ENCODE measurements around the gene LTA4H. TPM values are rescaled to one million over a fixed set of nuclear protein-coding genes. Genes with fewer than 3 reads are reported as not detected.
"Not testable (repeated sequence)": the region's sequence is repeated elsewhere in the genome, so short reads cannot be mapped to it uniquely, and the experiment has no call there.

The LTA4H gene
- polyA plus RNA-seq, 10 donors, result 65.0 to 88.5 (median 73.9) TPM

DNA sequence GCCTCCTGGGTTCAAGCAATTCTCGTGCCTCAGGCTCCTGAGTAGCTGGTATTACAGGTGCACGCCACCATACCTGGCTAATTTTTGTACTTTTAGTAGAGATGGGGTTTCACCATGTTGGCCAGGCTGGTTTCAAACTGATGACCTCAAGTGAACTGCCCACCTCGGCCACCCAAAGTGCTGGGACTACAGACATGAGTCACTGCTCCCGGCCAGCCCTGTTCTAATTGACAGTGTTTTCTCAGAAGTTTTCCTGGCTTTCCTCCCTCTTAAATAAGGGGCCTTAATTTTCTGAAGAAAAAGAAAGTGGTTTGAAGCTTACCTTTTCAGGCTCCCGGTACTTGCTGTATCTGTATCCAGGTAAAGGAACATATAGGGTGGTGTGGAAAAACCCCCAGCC lies 40.9 kb downstream of the LTA4H start:
- no peak for DNase-seq

GRCh38 chr12:95993907-95994306 lies 41.5 kb downstream of the LTA4H start:
- no peak for DNase-seq

GRCh38 chr12:95990136-95990535 lies 45.3 kb downstream of the LTA4H start:
- no peak for DNase-seq

GRCh38 chr12:95989504-95990123 lies 45.8 kb downstream of the LTA4H start:
- no peak for DNase-seq

DNA sequence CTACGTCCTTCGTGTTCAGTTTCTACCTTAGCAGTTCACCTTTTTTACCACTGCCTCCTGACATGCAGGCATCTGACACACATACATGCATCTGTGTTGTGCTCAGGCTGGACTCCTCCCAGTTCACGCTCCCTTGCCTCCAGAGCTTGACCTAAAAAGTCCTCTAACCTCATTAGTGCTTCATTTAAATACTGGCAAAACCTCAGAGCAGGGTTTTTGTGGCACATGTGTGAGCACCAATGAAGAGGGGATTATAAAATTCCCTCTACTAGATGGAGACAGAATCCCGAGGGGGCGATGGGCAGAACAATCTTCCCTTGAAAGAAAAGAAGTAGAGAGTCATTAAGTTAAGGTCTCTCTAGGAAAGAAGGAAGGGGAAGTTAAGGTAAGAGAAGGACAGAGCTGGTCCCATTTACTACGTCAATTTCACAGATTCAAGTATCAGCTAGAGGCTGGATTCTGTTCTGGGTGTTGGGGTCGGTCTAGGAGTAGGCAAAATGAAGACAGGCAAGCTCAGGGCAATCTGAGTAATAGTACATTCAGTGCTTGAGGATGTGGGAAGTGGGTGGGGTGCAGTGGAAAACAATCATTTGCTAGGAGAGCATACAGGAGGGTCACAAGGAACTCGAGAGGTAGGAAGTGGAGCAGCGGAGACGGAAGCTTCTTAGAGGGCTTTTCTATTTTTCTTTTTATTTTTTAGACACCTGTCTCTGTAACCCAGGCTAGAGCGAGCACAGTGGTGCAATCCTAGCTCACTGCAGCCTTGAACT lies 46.7 kb downstream of the LTA4H start:
- no peak for DNase-seq

DNA sequence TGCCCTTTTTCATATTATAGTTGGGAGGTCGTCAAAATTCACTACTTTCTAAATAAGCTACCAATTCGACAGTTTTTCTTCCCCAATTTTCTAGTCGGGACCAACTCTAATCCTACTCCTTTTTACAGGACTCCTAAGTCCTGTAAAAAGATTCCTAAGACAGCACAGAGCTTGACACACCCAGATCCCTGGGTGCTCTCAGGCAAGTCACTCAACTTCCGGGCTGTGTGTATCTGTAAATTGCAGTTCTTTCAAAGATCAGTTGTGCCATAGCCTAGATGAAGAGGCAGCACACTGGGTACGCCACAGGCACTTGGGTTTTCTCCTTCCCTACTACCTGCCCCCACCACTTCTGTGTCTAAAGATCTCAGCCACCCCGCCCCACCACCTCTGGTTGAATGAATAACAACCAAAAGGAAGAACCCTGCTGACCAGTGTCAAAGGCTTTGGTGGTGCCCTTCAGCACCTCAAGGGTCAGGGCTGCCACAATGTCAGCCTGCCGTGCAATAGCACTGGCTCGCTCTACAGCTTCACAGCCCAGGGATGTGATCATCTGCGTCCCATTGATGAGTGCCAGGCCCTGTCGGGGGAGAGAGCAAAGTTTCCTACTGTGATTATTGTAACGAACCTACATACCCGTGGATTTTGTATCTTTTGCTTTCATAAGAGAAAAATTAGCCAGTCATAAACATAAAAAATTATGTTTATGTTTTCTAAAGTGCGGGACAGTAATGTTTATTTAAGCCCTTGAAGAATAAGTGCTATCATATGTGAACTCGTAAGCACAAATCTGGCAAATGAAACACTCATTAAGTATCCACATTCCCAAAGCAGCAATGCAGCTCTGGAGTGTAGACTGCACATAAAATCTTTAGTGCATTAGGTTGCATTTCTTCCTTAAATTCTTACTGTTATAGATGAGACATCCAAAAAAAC lies 48.5 kb downstream of the LTA4H start:
- DNase-seq, result peak in 1 of 3 donors; percentile 22

GRCh38 chr12:95984682-95985081 lies 50.7 kb downstream of the LTA4H start:
- DNase-seq, result no peak

- DNase-seq, result no peak
Measured at GRCh38 chr12:95982602-95983001, 52.8 kb downstream of the LTA4H start.

- DNase-seq, result no peak
Measured at GRCh38 chr12:95980437-95980836, 55.0 kb downstream of the LTA4H start.

- DNase-seq, result no peak
Measured at GRCh38 chr12:95978774-95979173, 56.6 kb downstream of the LTA4H start.

- no peak for DNase-seq
Measured at GRCh38 chr12:95978351-95978750, 57.0 kb downstream of the LTA4H start.

DNA sequence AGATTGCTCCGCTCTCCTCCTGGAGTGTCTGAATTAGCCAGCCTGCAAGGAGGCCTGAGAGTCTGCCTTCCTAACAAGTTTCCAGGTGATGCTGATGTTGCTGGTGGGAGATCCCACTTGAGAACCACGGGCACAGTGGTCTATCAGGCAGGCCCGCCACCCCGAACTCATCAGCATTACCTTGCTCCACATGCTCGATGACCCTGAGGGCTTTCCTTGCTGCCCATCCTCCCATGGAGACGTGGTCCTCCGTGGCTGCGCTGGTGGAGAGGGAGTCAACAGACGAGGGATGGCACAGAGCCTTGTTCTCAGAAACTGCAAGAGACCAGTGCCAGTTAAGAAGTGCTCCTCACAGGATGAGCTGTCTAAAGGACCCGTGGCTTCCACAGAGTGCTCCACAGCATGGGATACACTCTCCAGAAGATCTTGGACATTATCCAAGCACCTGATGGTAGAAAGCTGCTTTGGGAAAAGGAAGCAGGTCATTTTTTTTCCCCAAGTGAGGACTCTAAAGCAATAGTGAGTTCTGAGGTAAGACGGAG lies 57.6 kb downstream of the LTA4H start:
- DNase-seq, result no peak

- no peak for DNase-seq
Measured at GRCh38 chr12:95976416-95976832, 59.0 kb downstream of the LTA4H start.

- no peak for DNase-seq
Measured at GRCh38 chr12:95975491-95975890, 59.9 kb downstream of the LTA4H start.

- DNase-seq, result no peak
Measured at GRCh38 chr12:95974358-95974757, 61.0 kb downstream of the LTA4H start.

GRCh38 chr12:95972832-95973456 lies 62.4 kb downstream of the LTA4H start:
- DNase-seq, result no peak

DNA sequence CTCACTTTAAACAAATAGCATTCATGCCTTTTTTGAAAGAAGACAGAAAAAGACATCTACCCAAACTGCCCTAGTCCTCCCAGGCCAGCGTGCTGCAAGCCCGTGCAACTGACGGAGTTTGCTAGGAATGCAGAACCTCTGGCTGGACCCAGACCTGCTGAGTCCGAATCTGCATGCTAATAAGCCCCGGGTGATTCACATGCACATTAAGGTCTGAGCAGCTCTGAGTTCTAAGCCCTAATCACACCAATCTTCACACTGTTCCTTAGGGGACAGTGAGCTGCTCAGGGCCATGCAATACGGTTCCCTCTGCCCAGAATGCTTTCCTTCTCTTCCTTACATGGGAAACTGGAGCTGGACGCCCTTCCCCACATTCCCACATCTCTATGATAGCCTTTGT lies 64.5 kb downstream of the LTA4H start:
- DNase-seq, result no peak

DNA sequence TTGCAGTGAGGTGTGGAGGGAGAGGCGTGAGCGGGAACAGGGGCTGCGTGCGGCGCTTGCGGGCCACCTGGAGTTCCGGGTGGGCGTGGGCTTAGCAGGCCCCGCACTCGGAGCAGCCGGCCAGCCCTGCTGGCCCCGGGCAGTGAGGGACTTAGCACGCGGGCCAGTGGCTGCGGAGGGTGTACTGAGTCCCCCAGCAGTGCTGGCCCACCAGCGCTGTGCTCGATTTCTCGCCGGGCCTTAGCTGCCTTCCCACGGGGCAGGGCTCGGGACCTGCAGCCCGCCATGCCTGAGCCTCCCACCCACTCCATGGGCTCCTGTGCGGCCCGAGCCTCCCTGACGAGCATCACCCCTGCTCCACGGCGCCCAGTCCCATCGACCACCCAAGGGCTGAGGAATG lies 66.3 kb downstream of the LTA4H start:
- not testable (repeated sequence) for DNase-seq

DNA sequence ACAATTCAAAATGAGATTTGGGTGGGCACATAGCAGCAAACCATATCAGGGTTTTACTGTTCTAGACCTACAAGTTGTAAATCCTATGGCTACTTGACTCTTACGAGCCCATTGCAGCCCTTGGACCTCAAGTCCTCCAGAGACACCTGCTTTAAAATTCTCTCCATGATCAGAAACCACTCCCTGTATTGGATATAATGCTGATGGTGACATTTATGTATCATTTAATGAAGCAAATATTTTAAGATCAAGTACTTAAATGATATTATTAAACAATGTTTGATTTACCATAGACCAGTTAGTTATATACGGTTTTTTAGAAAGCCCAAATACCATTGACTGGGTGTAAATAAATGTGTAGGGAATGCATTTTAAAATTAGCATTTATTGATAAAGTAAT lies 68.1 kb downstream of the LTA4H start:
- DNase-seq, result no peak

GRCh38 chr12:95966287-95966870 lies 69.0 kb downstream of the LTA4H start:
- DNase-seq, result no peak

GRCh38 chr12:95963096-95963495 lies 72.3 kb downstream of the LTA4H start:
- DNase-seq, result no peak

All from muscle of back (tissue), 11 donors.